Lung (tissue), 12 donors: ENCODE measurements around the gene IRX4. TPM values are rescaled to one million over a fixed set of nuclear protein-coding genes. Genes with fewer than 3 reads are reported as not detected.
"Not testable (repeated sequence)": the region's sequence is repeated elsewhere in the genome, so short reads cannot be mapped to it uniquely, and the experiment has no call there.

Source experiments
- ATAC-seq: fragments of 200-7000 bp; cut with Tn5 transposase; one replicate; pipeline ENCODE4 v1.9.1; 2020; ENCODE audit warnings: moderate number of reproducible peaks; ENCODE audit not compliant: insufficient read depth, low FRiP score
- DNase-seq, 3 donors: peaks; one replicate each; pipeline ENCODE4 v3.0.0-alpha.2; 2013 to 2017
- H3K27ac ChIP-seq, 2 donors: one replicate each; pipeline ENCODE4 v1.5.1; 2013; ENCODE audit warnings: mild to moderate bottlenecking in 2 of 2, moderate library complexity in 2 of 2, control low read depth in 1 of 2, inconsistent platforms in 1 of 2, low read depth in 1 of 2, low read length in 1 of 2
- H3K27me3 ChIP-seq, 3 donors: one replicate each; pipeline ENCODE4 v1.5.1; 2013; ENCODE audit warnings: low read length in 2 of 3; ENCODE audit not compliant: control insufficient read depth in 3 of 3, insufficient read depth in 3 of 3
- H3K36me3 ChIP-seq, 4 donors: one replicate each; pipeline ENCODE4 v1.5.1; 2013; ENCODE audit warnings: low read length in 4 of 4, mild to moderate bottlenecking in 1 of 4, moderate library complexity in 1 of 4; ENCODE audit not compliant: control insufficient read depth in 4 of 4, insufficient read depth in 4 of 4
- H3K4me1 ChIP-seq, 5 donors: one replicate each; pipeline ENCODE4 v1.5.1; 2013; ENCODE audit warnings: low read length in 5 of 5, mild to moderate bottlenecking in 2 of 5, moderate library complexity in 1 of 5; ENCODE audit not compliant: control insufficient read depth in 5 of 5, insufficient read depth in 5 of 5
- H3K4me3 ChIP-seq: one replicate; pipeline ENCODE4 v1.5.1; 2013; ENCODE audit warnings: mild to moderate bottlenecking, control low read depth, moderate library complexity
- H3K9ac ChIP-seq, 2 donors: one replicate each; pipeline ENCODE4 v1.5.1; 2013; ENCODE audit warnings: low read length in 2 of 2, control low read depth in 1 of 2; ENCODE audit not compliant: insufficient read depth in 1 of 2
- H3K9me3 ChIP-seq, 4 donors: one replicate each; pipeline ENCODE4 v1.5.1; 2013; ENCODE audit warnings: low read length in 3 of 4, mild to moderate bottlenecking in 1 of 4, moderate library complexity in 1 of 4; ENCODE audit not compliant: control insufficient read depth in 4 of 4, insufficient read depth in 3 of 4
- CTCF ChIP-seq: IDR thresholded peaks from 2 replicates; pipeline ENCODE4 v1.5.1; 2012; ENCODE audit warnings: mild to moderate bottlenecking; ENCODE audit errors: control extremely low read depth, extremely low read depth
- WGBS, 2 donors: extraction: QIAGEN DNeasy Blood & Tissue Kit; methylation state at CpG; one replicate each; pipeline ENCODE4 v1.1.7; 2013; 5-methylcytosine and 5-hydroxymethylcytosine counted together
- polyA plus RNA-seq, 2 donors: library from polyadenylated mRNA; stranded (reverse); fragments of 200-250 nt; gene quantifications; one replicate each; pipeline ENCODE4 v1.2.1, GENCODE V29; 2013
- total RNA-seq, 2 donors: library from RNA; depleted of rRNA in 1 of 2; stranded (reverse); fragments of >200 nt in 1 of 2; gene quantifications; one replicate each; pipeline ENCODE4 v1.2.1, GENCODE V29; 2014 to 2021
- donor health status: control.
- donor health status: control.
- donor health status: Bipolar disorder and iron deficiency.
- donor health status: healthy.
- donor health status: DM: yes; HTN: yes; CAD: no.

Gene IRX4
- total and polyA plus RNA-seq, 4 donors = 0.02 TPM; not detected in 3

GRCh38 chr5:1846583-1846982 is 36.1 kb downstream of the IRX4 start:
- no peak overlapping the region for H3K9ac ChIP-seq
- DNase-seq = no peak
- 85 to 90% methylated on average over 13 of the region's 13 CpGs for WGBS, 2 donors
- H3K27ac ChIP-seq = no peak overlapping the region
- no peak overlapping the region for H3K4me3 ChIP-seq
- H3K27me3 ChIP-seq = peaks cover 6 to 69% (median 25%) of the 10 kb centered on the region in 3 donors
- no peaks in the 10 kb centered on the region for H3K36me3 ChIP-seq
- H3K4me1 ChIP-seq = peaks cover 0 to 4% (median 0%) of the 10 kb centered on the region in 5 donors
- no peak for TF ChIP-seq CTCF
- peaks cover 0 to 3% (median 0%) of the 10 kb centered on the region in 4 donors for H3K9me3 ChIP-seq
- no peak for ATAC-seq

GRCh38 chr5:1845696-1846095 is 37.0 kb downstream of the IRX4 start:
- Histone ChIP-seq H3K27me3 (peaks cover 6 to 66% (median 21%) of the 10 kb centered on the region in 3 donors), H3K9ac (no peak overlapping the region), H3K9me3 (peaks cover 0 to 3% (median 0%) of the 10 kb centered on the region in 4 donors), H3K4me3 (no peak overlapping the region), H3K36me3 (no peaks in the 10 kb centered on the region), H3K27ac (no peak overlapping the region), H3K4me1 (no peaks in the 10 kb centered on the region)
- no peak for ATAC-seq
- no peak for TF ChIP-seq CTCF
- DNase-seq = no peak
- 94 to 96% methylated on average over 1 of the region's 1 CpG for WGBS, 2 donors

GRCh38 chr5:1844708-1845436 is 37.9 kb downstream of the IRX4 start:
- Histone ChIP-seq H3K9ac (no peak overlapping the region), H3K36me3 (no peaks in the 10 kb centered on the region), H3K27ac (no peak overlapping the region), H3K27me3 (peaks cover 6 to 65% (median 13%) of the 10 kb centered on the region in 3 donors), H3K4me3 (no peak overlapping the region), H3K9me3 (no peaks in the 10 kb centered on the region), H3K4me1 (no peaks in the 10 kb centered on the region)
- no peak for TF ChIP-seq CTCF
- ATAC-seq (no peak), DNase-seq (no peak)
- WGBS, 2 donors = 95 to 97% methylated on average over 5 of the region's 5 CpGs

- not testable (repeated sequence) for DNase-seq, H3K4me3 ChIP-seq, H3K36me3 ChIP-seq, H3K4me1 ChIP-seq, H3K9me3 ChIP-seq, H3K27ac ChIP-seq, H3K9ac ChIP-seq, ATAC-seq
- H3K27me3 ChIP-seq = peaks cover 6 to 58% (median 10%) of the 10 kb centered on the region in 3 donors
- WGBS, 2 donors = 82 to 83% methylated on average over 10 of the region's 10 CpGs
Observed at GRCh38 chr5:1843761-1844160, 39.0 kb downstream of the IRX4 start.
